Prostate gland (tissue), 2 donors: ENCODE measurements around the gene CYP2E1. TPM values are rescaled to one million over a fixed set of nuclear protein-coding genes. Genes with fewer than 3 reads are reported as not detected.
"Not testable (repeated sequence)": the region's sequence is repeated elsewhere in the genome, so short reads cannot be mapped to it uniquely, and the experiment has no call there.

Source experiments
- DNase-seq: peaks from one replicate; pipeline ENCODE4 v3.0.0-alpha.2; 2019; ENCODE audit warnings: low spot score
- H3K27ac ChIP-seq, 2 donors: fragments of 200-600 bp; sonication (generic); 2 replicates each; pipeline ENCODE4 v1.5.1; 2017 to 2019
- H3K27me3 ChIP-seq: fragments of 200-600 bp; sonication (generic); replicated peaks from 2 replicates; pipeline ENCODE4 v1.5.1; 2019; ENCODE audit not compliant: insufficient read depth
- H3K36me3 ChIP-seq, 2 donors: fragments of 200-600 bp; sonication (generic); 1 replicate in 1 of 2; 2 replicates in 1 of 2; pipeline versions ENCODE4 v1.5.1 to v1.8.1; 2017 to 2019
- H3K4me1 ChIP-seq: fragments of 200-600 bp; sonication (generic); replicated peaks from 2 replicates; pipeline ENCODE4 v1.5.1; 2019
- H3K4me3 ChIP-seq, 2 donors: fragments of 200-600 bp; sonication (generic); 2 replicates each; pipeline ENCODE4 v1.5.1; 2017 to 2019
- H3K9me3 ChIP-seq: fragments of 200-600 bp; sonication (generic); 2 replicates; pipeline ENCODE4 v1.5.1; 2017
- CTCF ChIP-seq, 4 experiments: fragments of 200-600 bp in 2 of 4; fragments of 450-650 bp in 2 of 4; sonication (generic) in 2 of 4; IDR thresholded peaks; 1 replicate in 3 of 4; 2 replicates in 1 of 4; pipeline ENCODE4 v1.5.1; 2016 to 2019; ENCODE audit warnings: antibody characterized with exemption in 4 of 4, mild to moderate bottlenecking in 2 of 4, moderate library complexity in 2 of 4
- POLR2A ChIP-seq: fragments of 450-650 bp; IDR thresholded peaks from one replicate; pipeline ENCODE4 v1.6.1; 2016; ENCODE audit warnings: antibody characterized with exemption, mild to moderate bottlenecking
- POLR2AphosphoS5 ChIP-seq: sonication (generic); formaldehyde crosslinking; IDR thresholded peaks from one replicate; pipeline ENCODE4 v1.6.1; 2017; ENCODE audit warnings: antibody characterized with exemption
- WGBS: methylation state at CpG from one replicate; pipeline ENCODE4 v1.1.5; 2018; 5-methylcytosine and 5-hydroxymethylcytosine counted together
- intact Hi-C: fragments of 100-400 bp; cut with DNase I; formaldehyde crosslinking; loops from one replicate; pipeline ENCODE4 v1.14.2; 2022
- total RNA-seq, 2 donors: library from RNA; depleted of rRNA; stranded (reverse); fragments of >200 nt; gene quantifications; one replicate each; pipeline ENCODE4 v1.1.0, GENCODE V29; 2016

The CYP2E1 gene
- total RNA-seq, 2 donors from 2014 or later, result 3.7 to 8.1 TPM

- H3K27ac ChIP-seq, result no peak overlapping the region
- intact Hi-C loops, result no loop called here
- no peaks in the 10 kb centered on the region for H3K36me3 ChIP-seq
- no peaks in the 10 kb centered on the region for H3K9me3 ChIP-seq
- 82% methylated on average over 4 of the region's 4 CpGs for WGBS
- TF ChIP-seq POLR2AphosphoS5 (no peak), CTCF (IDR thresholded peaks at IDR 0.05) (no peak), POLR2A (no peak)
- no peaks in the 10 kb centered on the region for H3K27me3 ChIP-seq
- no peaks in the 10 kb centered on the region for H3K4me1 ChIP-seq
- no peak overlapping the region for H3K4me3 ChIP-seq
- DNase-seq, result no peak
Measured at GRCh38 chr10:133509700-133510099, 17.5 kb upstream of the CYP2E1 start.

- no peaks in the 10 kb centered on the region for H3K9me3 ChIP-seq
- no peak overlapping the region for H3K4me3 ChIP-seq
- DNase-seq, result no peak
- H3K36me3 ChIP-seq, result no peaks in the 10 kb centered on the region
- intact Hi-C loops, result no loop called here
- no peaks in the 10 kb centered on the region for H3K27me3 ChIP-seq
- H3K4me1 ChIP-seq, result no peaks in the 10 kb centered on the region
- H3K27ac ChIP-seq, result no peak overlapping the region
- TF ChIP-seq CTCF (IDR thresholded peaks at IDR 0.05) (no peak), POLR2AphosphoS5 (no peak), POLR2A (no peak)
- WGBS, result 80% methylated on average over 4 of the region's 4 CpGs
Measured at GRCh38 chr10:133511408-133511807, 15.8 kb upstream of the CYP2E1 start.

- Histone ChIP-seq H3K4me1 (no peaks in the 10 kb centered on the region), H3K9me3 (no peaks in the 10 kb centered on the region), H3K27me3 (no peaks in the 10 kb centered on the region), H3K36me3 (no peaks in the 10 kb centered on the region), H3K27ac (no peak overlapping the region), H3K4me3 (no peak overlapping the region)
- no peak for DNase-seq
- intact Hi-C loops, result no loop called here
- TF ChIP-seq POLR2A, result no peak
- TF ChIP-seq CTCF (IDR thresholded peaks at IDR 0.05), result no peak
- TF ChIP-seq POLR2AphosphoS5, result no peak
- 54% methylated on average over 4 of the region's 4 CpGs for WGBS
Measured at GRCh38 chr10:133511907-133512528, 15.1 kb upstream of the CYP2E1 start.

GRCh38 chr10:133515471-133515870 lies 11.7 kb upstream of the CYP2E1 start:
- TF ChIP-seq CTCF (IDR thresholded peaks at IDR 0.05) (no peak), POLR2AphosphoS5 (no peak), POLR2A (no peak)
- Histone ChIP-seq H3K9me3 (no peaks in the 10 kb centered on the region), H3K27me3 (no peaks in the 10 kb centered on the region), H3K27ac (no peak overlapping the region), H3K4me3 (no peak overlapping the region), H3K4me1 (no peaks in the 10 kb centered on the region), H3K36me3 (no peaks in the 10 kb centered on the region)
- whole genome bisulfite sequencing, result 75% methylated on average over 4 of the region's 4 CpGs
- intact Hi-C loops, result loop anchor here (5.0 kb wide), 1 partner anchor 183 kb away; no protein-coding TSS in a partner anchor
- no peak for DNase-seq

GRCh38 chr10:133516057-133516456 lies 11.1 kb upstream of the CYP2E1 start:
- WGBS, result 58% methylated on average over 4 of the region's 4 CpGs
- Histone ChIP-seq H3K36me3 (no peaks in the 10 kb centered on the region), H3K27me3 (no peaks in the 10 kb centered on the region), H3K27ac (no peak overlapping the region), H3K4me3 (no peak overlapping the region), H3K4me1 (no peaks in the 10 kb centered on the region), H3K9me3 (no peaks in the 10 kb centered on the region)
- DNase-seq, result no peak
- TF ChIP-seq CTCF (IDR thresholded peaks at IDR 0.05) (no peak), POLR2A (no peak), POLR2AphosphoS5 (no peak)
- intact Hi-C loops, result loop anchor here (5.0 kb wide), 1 partner anchor 184 kb away; no protein-coding TSS in a partner anchor

GRCh38 chr10:133518517-133518916 lies 8.6 kb upstream of the CYP2E1 start:
- not testable (repeated sequence) for H3K9me3 ChIP-seq, H3K4me3 ChIP-seq, DNase-seq, H3K36me3 ChIP-seq, H3K4me1 ChIP-seq, H3K27ac ChIP-seq, H3K27me3 ChIP-seq
- intact Hi-C loops, result loop anchor here (5.0 kb wide), 1 partner anchor 186 kb away; no protein-coding TSS in a partner anchor
- 53% methylated on average over 5 of the region's 5 CpGs for WGBS
